GM06990 (cell line): ENCODE results near the gene CHST5.

ENCODE experiments used
- DNase-seq: peaks from one replicate; pipeline ENCODE4 v3.0.0-alpha.2; 2011; ENCODE audit not compliant: insufficient read length; ENCODE audit errors: extremely low read depth
- H3K27me3 ChIP-seq: replicated peaks from 2 replicates; pipeline ENCODE4 v1.6.0; 2011; ENCODE audit warnings: low read length; ENCODE audit not compliant: control insufficient read depth, insufficient read depth
- H3K36me3 ChIP-seq: 2 replicates; pipeline ENCODE4 v1.5.1; 2011; ENCODE audit warnings: low read length; ENCODE audit not compliant: control insufficient read depth, insufficient read depth
- H3K4me3 ChIP-seq: replicated peaks from 2 replicates; pipeline ENCODE4 v1.5.1; 2011; ENCODE audit warnings: low read depth, mild to moderate bottlenecking, control low read depth, low read length
- TF ChIP-seq, protein P1 (sequence below): IDR thresholded peaks from 2 replicates; pipeline ENCODE4 v1.5.1; 2011; ENCODE audit warnings: low read length, control low read depth, mild to moderate bottlenecking, inconsistent platforms; ENCODE audit not compliant: insufficient read depth, poor library complexity, severe bottlenecking

CHST5 gene

DNA sequence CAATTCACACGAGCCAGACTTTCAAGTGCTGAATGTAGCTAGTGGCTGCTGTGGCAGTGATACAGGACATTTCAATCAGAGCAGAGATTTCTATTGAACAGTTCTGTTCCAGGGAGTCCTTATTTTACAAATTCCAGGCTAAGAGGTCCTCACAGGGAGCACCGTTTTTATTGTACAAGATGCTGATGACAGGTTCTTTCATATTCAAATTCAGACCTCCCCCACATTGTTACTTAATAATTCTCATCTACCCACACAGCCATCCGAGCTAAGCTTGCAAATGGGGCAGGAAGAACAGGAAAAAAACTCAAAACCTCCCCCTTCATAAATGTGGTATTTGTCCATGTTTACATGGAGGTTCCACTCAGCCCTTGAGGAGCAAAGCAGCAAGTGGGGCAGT, 40.0 kb upstream of the CHST5 start:
- H3K36me3 ChIP-seq: peaks cover 14% of the 10 kb centered on the region
- H3K27me3 ChIP-seq: no peaks in the 10 kb centered on the region
- no peak for DNase-seq
- H3K4me3 ChIP-seq: no peak overlapping the region
- TF ChIP-seq, protein P1, sequence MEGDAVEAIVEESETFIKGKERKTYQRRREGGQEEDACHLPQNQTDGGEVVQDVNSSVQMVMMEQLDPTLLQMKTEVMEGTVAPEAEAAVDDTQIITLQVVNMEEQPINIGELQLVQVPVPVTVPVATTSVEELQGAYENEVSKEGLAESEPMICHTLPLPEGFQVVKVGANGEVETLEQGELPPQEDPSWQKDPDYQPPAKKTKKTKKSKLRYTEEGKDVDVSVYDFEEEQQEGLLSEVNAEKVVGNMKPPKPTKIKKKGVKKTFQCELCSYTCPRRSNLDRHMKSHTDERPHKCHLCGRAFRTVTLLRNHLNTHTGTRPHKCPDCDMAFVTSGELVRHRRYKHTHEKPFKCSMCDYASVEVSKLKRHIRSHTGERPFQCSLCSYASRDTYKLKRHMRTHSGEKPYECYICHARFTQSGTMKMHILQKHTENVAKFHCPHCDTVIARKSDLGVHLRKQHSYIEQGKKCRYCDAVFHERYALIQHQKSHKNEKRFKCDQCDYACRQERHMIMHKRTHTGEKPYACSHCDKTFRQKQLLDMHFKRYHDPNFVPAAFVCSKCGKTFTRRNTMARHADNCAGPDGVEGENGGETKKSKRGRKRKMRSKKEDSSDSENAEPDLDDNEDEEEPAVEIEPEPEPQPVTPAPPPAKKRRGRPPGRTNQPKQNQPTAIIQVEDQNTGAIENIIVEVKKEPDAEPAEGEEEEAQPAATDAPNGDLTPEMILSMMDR: no peak

DNA sequence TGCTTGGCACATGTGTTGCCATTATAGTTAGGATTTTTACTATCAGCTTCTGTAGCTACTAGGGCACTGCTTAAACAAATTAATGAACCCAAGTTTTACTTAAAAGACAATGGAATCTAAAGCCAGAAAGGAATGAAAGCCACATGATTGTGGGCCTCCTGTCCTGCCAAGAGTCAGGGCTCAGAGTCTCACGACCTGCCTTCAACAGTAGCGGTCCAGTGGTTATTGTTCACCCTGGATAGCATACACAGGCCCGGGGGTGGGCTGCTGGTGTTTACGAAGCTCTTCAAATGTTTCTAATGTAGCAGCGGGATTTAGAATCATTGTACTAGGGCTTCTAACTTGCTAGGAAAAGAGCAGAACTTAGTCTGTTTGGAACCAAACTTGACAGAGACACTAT, 38.0 kb upstream of the CHST5 start:
- H3K27me3 ChIP-seq: no peaks in the 10 kb centered on the region
- no peak overlapping the region for H3K4me3 ChIP-seq
- no peak for DNase-seq
- peaks cover 18% of the 10 kb centered on the region for H3K36me3 ChIP-seq
- TF ChIP-seq, protein P1: no peak

DNA sequence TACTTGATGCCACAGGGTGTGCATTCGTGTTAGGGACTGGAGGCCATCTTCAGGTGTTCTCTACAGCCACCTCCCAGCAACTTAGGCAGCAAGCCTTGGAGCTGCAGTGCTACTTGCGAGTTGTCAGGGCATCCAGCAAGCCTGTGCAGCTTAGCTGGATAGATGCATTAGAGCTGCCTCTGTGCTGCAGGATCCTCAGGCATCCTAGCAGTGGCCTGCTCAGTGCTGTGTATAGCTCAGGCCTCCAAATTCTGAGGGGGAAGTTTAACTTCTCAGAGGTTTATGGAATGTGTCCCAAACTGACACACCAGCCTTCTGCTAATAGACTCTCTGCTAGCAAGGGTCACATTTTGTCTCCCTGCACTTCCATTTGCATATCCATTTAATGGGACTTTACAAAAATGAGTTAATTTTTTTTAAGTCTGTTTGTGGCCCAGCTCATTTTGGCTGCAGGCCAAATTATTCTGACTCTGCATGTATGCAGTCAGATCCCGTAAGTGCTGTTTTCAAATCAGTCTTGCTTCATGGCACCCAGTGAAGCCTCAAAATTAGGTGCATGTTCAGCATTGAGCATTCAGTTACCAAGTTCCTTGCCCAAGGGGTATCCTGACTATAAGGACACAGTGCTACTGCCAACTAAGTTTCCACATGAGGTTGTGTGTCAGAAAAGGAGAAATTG, 37.1 kb upstream of the CHST5 start:
- H3K36me3 ChIP-seq: peaks cover 25% of the 10 kb centered on the region
- TF ChIP-seq, protein P1: no peak
- H3K4me3 ChIP-seq: no peak overlapping the region
- no peak for DNase-seq
- no peaks in the 10 kb centered on the region for H3K27me3 ChIP-seq

DNA sequence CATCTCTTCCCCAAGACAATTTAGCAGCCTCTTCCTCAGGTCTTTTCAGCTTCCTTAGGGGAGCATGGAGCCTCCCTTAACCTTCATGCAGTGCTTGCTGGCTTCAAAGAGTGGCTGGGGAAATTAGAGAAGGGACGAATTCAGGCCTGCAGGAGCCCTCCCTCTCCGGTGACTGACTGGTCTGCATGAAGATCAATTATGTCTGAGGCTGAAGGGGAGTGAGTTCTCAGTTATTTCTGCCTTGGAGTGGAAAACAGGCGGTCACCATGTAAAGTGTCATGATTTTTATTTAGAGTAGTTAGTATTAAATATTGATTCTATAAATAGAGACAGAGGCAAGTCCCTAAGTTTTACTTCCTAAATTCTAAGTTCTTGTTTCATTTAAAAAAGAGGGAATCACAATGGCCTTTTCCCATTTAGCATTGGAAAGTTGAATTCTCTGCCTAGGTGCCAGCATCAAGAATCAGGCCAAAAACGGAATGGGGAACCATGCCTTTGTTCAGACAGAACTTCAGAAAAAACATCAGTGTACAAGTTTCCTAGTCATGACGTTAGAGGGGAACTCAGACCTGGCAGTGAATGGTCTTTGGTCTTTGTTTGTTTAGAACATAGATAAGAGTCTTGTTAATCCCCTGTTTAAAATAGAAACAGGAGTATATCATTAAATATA, 34.6 kb upstream of the CHST5 start:
- no peak for DNase-seq
- TF ChIP-seq, protein P1: no peak
- Histone ChIP-seq H3K27me3 (no peaks in the 10 kb centered on the region), H3K4me3 (no peak overlapping the region), H3K36me3 (peaks cover 21% of the 10 kb centered on the region)

DNA sequence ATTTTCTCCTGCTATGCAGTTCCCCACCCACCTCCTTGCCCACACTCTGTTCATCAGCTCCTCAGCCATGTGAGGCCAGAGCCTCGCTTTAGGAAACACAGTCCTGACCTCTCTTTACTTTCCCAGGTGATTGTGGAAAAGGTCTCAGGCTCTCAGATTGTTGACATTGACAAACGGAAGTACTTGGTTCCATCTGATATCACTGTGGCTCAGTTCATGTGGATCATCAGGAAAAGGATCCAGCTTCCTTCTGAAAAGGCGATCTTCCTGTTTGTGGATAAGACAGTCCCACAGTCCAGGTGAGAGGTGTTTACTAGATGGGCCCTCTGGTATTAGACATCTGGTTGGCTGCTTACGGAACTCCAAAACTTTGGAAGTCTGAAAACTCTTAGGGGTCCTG, 32.0 kb upstream of the CHST5 start:
- peaks cover 16% of the 10 kb centered on the region for H3K36me3 ChIP-seq

More for the DNA sequence above, 32.0 kb upstream of the CHST5 start:
- TF ChIP-seq, protein P1: no peak
- no peak for DNase-seq
- no peaks in the 10 kb centered on the region for H3K27me3 ChIP-seq
- no peak overlapping the region for H3K4me3 ChIP-seq
